Measurements from ENCODE around the gene PIANP.
"Not testable (repeated sequence)": the region's sequence is repeated elsewhere in the genome, so short reads cannot be mapped to it uniquely, and the experiment has no call there.

Gene PIANP, protein sequence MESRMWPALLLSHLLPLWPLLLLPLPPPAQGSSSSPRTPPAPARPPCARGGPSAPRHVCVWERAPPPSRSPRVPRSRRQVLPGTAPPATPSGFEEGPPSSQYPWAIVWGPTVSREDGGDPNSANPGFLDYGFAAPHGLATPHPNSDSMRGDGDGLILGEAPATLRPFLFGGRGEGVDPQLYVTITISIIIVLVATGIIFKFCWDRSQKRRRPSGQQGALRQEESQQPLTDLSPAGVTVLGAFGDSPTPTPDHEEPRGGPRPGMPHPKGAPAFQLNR

GRCh38 chr12:6700646-6701051 is at the start of gene PIANP:
TSS of gene PIANP (minus strand) at chr12:6700815. CDS start at chr12:6698061, 2,754 bp downstream.
- in situ Hi-C loops (cut with MboI; ENCODE audit: low sequenced_read_pairs) = no loop called here

DNA sequence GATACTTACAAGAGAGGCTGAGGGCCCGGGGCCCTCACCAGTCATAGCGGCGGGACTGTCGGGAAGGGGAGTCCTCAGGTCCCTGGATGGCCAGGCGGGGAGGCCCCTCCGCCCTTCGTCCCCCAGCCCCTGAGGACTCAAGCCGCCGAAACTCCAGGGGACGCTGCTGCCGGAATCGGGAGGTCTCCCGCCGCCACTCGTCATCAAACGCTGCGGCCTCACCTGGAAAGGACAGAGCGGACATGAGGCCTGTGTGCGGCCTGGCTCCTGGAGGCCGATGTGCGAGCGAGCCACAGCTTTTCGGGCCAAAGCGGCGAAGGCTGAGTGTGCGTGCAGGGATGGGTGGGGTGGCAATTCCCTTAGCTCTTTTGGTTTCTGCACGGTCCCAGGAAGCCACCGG is 48.1 kb upstream of the PIANP start:
- in situ Hi-C loops (cut with MboI; ENCODE audit: low sequenced_read_pairs) = no loop called here

DNA sequence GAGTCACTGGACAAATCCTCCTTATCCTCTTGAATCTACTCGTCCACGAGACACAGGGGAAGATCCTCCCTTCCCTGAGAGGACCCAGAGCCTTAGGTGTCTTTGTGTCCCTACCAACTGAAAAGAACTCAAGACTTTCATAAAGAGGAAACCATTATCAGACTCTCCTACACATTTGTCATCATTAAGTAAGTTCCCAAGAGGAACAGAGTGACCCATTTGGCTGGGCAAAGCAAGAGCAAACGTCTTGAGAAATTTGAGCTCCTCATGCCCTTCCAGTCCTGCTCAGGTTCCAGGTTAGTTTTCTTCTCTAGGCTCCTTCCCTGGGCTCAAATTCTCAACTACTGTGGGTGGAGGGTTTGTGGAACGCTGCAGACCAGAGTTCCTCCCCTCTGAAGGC is 46.6 kb upstream of the PIANP start:
- in situ Hi-C loops (cut with MboI; ENCODE audit: low sequenced_read_pairs) = no loop called here

DNA sequence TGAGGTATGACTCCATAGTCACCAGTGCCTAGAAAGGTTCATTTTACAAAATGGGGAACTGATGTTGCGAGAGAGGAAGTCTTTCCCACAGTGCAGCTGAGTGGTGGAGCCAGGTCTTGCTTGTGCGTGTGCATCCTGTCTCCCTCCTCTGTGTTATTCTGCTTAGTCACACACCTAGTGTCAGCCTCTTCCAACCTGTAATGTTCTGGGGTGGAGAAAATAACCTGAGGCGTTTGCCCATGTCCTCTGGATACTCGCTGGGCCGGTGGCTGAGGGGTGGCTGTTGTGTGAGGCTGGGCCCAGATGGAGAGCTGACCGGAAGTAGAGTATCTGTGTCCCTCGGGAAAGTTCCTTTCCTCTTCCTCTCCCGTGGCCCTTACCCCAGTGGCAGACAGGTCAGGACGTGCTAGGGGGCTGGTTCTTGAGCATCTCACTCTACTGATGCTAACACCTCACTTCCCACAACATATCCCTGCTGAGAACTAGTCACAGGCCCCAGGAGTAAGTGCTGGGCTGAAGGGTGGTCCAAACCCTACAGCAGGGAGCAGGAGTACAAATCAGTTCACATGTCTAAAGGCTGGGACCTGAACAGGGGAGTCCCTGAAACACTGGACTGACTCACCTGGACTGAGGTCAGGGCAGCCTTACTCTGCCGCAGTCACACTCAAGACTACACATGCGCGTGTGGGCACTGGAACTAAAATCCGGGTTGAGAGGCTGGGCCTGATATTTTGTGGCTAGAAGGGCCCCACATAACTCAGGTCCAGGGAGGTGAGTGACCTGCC is 45.3 kb upstream of the PIANP start:
- in situ Hi-C loops (cut with MboI; ENCODE audit: low sequenced_read_pairs) = no loop called here

GRCh38 chr12:6743300-6743699 is 42.7 kb upstream of the PIANP start:
- in situ Hi-C loops (cut with MboI; ENCODE audit: low sequenced_read_pairs) = not testable (repeated sequence)

DNA sequence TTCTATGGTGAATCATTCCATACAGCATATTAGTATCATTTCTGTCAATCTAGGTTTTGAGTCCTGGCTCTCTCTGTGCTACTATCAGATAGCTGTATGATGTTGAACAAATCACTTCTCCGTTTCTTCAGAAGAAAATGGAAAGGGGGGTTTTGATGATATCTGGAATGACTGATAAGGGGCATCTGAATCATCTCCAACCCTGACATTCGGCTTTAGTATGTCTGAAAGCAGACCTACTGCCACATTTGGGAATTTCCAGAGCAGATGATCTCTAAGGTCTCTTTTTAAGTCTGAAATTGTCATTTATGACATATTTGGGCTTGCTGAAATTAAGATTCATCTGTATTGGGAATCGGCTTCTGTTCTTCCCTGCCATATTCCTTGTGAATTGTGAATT is 42.2 kb upstream of the PIANP start:
- in situ Hi-C loops (cut with MboI; ENCODE audit: low sequenced_read_pairs) = no loop called here

- in situ Hi-C loops (cut with MboI; ENCODE audit: low sequenced_read_pairs) = not testable (repeated sequence)
These were observed 41.5 kb upstream of the PIANP start for GRCh38 chr12:6742080-6742479.

DNA sequence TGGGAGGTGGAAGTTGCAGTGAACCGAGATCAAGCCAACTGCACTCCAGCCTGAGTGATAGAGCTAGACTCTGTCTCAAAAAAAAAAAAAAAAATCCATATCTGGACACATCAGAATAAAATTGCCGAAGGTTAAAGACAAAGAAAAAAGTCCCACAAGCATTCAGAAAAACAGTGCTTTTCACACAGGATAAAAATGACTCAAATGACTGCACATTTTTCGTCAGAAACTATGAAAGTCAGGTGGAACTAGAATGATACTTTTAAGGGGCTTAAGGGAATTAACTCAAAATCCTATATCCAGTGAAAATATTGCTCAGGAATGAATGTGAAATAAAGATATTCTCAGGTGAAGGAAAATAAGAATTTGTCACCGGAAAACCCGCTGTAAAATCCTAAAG is 36.1 kb upstream of the PIANP start:
- in situ Hi-C loops (cut with MboI; ENCODE audit: low sequenced_read_pairs) = no loop called here

DNA sequence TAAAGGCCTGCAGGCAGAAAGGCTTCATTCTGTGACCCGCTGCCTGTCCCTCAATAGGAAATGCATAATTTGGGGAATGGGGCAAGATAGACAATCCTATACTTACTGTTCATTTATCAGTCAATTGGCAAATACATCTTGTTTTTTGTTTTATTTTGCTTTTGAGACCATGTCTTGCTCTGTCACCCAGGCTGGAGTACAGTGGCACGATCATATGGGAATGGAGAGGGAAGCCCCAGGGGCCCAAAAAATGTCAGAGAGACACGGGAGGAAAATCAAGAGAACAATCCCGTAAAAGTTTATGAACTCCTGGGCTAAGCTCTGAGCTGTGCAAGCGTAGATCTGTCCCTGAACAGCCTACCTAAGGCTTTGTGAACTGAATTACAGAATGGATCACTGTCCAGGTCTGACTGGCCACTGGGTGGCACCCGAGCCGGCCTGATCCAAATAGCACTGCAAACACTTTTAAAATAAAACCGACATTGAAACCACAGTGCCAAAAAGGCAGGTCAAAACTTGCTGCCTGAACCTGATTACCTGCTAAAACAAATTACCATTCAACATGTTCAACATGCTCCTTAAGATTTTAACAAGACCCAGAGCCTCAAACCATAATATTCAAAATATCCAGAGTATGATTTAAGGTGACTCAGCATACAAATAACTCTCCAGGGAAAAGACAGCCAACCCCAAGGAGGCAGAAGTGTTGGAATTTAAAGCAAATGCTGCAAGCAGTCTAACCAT is 35.0 kb upstream of the PIANP start:
- in situ Hi-C loops (cut with MboI; ENCODE audit: low sequenced_read_pairs) = no loop called here

- in situ Hi-C loops (cut with MboI; ENCODE audit: low sequenced_read_pairs) = no loop called here
These were observed 34.1 kb upstream of the PIANP start for GRCh38 chr12:6734506-6735387.

DNA sequence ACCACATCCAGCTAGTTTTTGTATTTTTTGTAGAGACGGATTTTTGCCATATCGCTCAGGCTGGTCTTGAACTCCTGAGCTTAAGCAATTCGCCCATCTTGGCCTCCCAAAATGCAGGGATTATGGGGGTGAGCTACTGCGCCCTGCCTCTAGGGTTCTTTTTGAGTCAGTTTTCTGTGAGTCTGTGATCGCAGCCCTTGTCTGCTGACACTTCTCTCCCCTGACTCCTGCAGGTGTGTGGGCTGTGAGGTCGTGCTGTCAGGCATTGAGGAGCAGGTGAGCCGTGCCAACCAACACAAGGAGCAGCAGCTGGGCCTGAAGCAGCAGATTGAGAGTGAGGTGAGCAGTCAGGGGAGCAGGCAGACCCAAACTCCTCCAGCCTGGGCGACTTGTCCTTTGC is 29.6 kb upstream of the PIANP start:
- in situ Hi-C loops (cut with MboI; ENCODE audit: low sequenced_read_pairs) = no loop called here

DNA sequence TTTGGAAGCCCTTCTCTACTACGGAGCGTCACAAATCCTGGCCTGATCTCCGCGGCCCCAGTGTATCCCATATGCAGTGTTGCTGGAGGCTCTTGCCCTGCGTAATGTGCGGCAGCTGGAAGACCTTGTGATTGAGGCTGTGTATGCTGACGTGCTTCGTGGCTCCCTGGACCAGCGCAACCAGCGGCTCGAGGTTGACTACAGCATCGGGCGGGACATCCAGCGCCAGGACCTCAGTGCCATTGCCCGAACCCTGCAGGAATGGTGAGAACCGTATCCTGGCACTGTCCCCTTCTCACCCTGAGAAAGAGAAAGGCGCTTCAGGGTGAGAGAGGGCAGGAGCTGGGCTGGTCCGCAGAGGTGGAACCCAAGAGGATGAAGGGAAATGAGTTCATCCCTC is 28.6 kb upstream of the PIANP start:
- in situ Hi-C loops (cut with MboI; ENCODE audit: low sequenced_read_pairs) = no loop called here

DNA sequence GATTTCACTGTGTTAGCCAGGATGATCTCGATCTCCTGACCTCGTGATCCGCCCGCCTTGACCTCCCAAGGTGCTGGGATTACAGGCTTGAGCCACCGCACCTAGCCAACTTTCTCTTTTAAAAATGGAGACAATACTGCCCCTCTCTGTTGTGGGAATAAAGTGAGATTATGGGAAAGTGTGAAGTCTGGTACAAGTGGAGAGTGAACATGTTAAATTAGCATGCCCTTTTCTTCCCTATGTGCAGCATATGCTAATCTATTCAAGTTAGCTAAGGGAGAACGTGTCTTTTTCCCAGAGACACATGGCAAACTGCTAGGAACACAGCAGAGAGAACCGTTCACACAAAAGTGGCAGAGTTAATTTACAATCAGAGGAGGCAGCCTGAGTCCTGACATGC is 24.7 kb upstream of the PIANP start:
- in situ Hi-C loops (cut with MboI; ENCODE audit: low sequenced_read_pairs) = no loop called here

DNA sequence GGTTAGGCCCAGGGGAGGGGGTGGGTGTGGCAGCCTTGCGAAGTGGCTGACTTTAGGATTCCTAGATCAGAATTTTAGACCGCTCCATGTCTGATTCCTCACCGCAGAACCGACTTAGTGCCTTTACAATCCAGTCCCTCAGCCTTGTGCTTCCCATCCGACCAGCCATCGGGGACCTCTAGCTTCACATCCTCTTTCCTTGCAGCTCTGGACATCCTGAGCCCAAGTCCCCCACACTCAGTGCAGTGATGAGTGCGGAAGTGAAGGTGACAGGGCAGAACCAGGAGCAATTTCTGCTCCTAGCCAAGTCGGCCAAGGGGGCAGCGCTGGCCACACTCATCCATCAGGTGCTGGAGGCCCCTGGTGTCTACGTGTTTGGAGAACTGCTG is 23.8 kb upstream of the PIANP start:
- in situ Hi-C loops (cut with MboI; ENCODE audit: low sequenced_read_pairs) = no loop called here

DNA sequence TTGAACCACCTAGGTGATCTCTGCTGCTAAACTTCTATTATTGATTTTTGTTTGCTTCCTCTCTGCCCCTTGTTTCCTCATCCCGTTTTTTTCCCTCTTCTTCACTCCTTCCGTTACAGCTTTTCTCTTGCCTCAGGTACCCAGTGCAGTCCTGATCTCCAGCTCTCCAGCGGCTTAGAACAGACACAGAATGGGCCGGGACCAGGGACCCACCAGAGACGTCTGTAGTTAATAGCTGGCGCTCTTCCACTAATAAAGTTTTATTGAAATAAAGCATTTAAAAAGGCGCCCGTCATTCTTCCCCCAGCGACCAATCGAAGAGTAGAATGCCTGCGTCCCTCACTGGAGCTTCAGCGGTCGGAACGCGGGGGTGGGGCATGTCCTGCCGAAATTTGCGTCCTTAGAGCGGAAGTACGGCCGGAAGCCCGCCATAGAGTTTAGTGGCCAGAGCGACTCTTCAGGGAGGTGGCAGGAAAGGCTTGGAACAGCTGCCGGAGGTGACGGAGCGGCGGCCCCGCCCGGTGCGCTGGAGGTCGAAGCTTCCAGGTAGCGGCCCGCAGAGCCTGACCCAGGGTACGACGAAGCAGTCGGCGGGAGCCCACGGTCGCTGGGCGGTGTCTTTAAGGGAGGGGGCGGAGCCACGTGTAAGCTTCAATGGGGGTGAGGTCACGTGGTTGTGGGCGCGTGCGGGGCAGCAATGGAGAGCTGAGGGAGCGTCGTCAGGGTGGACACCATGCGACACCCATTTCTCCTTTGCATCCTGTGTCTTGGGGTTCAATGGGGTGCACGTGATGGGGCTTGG is 23.2 kb upstream of the PIANP start, which contains the start of gene COPS7A:
COPS7A (plus strand) TSS at position 440 of the 802 bp plus-strand sequence. CDS start 611 bp downstream, outside the sequence.
- in situ Hi-C loops (cut with MboI; ENCODE audit: low sequenced_read_pairs) = no loop called here

DNA sequence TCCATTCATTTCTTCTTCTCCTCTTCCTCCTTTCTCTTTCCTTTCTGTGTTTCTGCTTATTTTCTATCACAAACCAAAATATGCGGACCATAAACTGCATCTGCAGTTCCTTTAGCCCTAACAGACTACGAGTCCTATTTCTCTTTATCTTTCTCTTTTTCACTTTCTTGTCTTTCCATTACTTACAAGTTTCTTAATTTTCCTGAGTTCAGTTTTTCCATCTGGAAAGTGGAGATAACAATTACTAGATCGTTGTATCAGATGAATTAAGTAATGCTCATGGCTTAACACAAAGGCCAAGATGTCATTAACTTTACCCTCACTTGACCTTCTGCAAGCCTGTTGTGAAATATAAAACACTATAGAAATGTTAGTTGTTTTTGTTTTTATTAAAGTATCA is 22.2 kb upstream of the PIANP start:
- in situ Hi-C loops (cut with MboI; ENCODE audit: low sequenced_read_pairs) = no loop called here

GRCh38 chr12:6716874-6717437 is 16.3 kb upstream of the PIANP start:
- in situ Hi-C loops (cut with MboI; ENCODE audit: low sequenced_read_pairs) = no loop called here

DNA sequence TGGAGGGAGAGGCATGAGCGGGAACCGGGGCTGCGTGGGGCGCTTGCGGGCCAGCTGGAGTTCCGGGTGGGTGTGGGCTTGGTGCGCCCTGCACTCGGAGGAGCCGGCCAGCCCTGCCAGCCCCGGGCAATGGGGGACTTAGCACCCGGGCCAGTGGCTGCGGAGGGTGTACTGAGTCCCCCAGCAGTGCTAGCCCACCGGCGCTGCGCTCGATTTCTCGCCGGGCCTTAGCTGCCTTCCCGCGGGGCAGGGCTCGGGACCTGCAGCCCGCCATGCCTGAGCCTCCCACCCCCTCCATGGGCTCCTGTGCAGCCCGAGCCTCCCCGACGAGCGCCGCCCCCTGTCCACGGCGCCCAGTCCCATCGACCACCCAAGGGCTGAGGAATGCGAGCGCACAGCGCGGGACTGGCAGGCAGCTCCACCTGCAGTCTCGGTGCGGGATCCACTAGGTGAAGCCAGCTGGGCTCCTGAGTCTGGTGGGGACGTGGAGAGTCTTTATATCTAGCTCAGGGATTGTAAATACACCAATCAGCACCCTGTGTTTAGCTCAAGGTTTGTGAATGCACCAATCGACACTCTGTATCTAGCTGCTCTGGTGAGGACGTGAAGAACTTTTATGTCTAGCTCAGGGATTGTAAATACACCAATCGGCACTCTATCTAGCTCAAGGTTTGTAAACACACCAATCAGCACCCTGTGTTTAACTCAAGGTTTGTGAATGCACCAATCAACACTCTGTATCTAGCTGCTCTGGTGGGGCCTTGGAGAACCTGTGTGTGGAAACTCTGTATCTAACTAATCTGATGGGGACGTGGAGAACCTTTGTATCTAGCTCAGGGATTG is 15.6 kb upstream of the PIANP start:
- in situ Hi-C loops (cut with MboI; ENCODE audit: low sequenced_read_pairs) = not testable (repeated sequence)

GRCh38 chr12:6708960-6709394 is 8.4 kb upstream of the PIANP start:
- in situ Hi-C loops (cut with MboI; ENCODE audit: low sequenced_read_pairs) = no loop called here

Data from HL-60/S4 treated with phorbol 12-myristate 13-acetate at 8.2 ng/mL for 4 days and 3 days (cell line).